Natural killer cell (primary cell): Measurements from ENCODE around the gene MBOAT7. TPM values are rescaled to one million over a fixed set of nuclear protein-coding genes. Genes with fewer than 3 reads are reported as not detected.
A peak's percentile ranks its signal among the peaks of the same experiment; 100 is the strongest.
"Not testable (repeated sequence)": the region's sequence is repeated elsewhere in the genome, so short reads cannot be mapped to it uniquely, and the experiment has no call there.

Source experiments
- ATAC-seq, 3 donors: fragments of 150-1000 bp in 2 of 3; fragments of 200-7000 bp in 1 of 3; cut with Tn5 transposase; 1 replicate in 1 of 3; 2 replicates in 2 of 3; pipeline ENCODE4 v1.10.0; 2021; ENCODE audit warnings: mild to moderate bottlenecking in 2 of 3, moderate library complexity in 2 of 3
- DNase-seq, 2 donors: peaks; one replicate each; pipeline versions ENCODE4 v3.0.0 to v3.0.0-alpha.2; 2013 to 2021; ENCODE audit warnings: mixed read lengths in 1 of 2
- H3K27ac ChIP-seq: one replicate; pipeline ENCODE4 v1.5.1; 2013; ENCODE audit warnings: mild to moderate bottlenecking, low read length
- H3K27me3 ChIP-seq: one replicate; pipeline ENCODE4 v1.6.1; 2013; ENCODE audit warnings: low read length; ENCODE audit not compliant: control insufficient read depth, insufficient read depth
- H3K36me3 ChIP-seq: one replicate; pipeline ENCODE4 v1.6.1; 2013; ENCODE audit warnings: low read length; ENCODE audit not compliant: control insufficient read depth, insufficient read depth
- H3K4me1 ChIP-seq: one replicate; pipeline ENCODE4 v1.6.1; 2013; ENCODE audit warnings: low read length; ENCODE audit not compliant: control insufficient read depth, insufficient read depth
- H3K4me3 ChIP-seq: one replicate; pipeline ENCODE4 v1.5.1; 2013; ENCODE audit warnings: low read length
- H3K9me3 ChIP-seq: one replicate; pipeline ENCODE4 v1.6.1; 2013; ENCODE audit warnings: low read length; ENCODE audit not compliant: control insufficient read depth, insufficient read depth
- H3K27ac Mint-ChIP-seq, 2 donors: one replicate each; pipeline ENCODE4 v1.8.0; 2022; ENCODE audit warnings: mild to moderate bottlenecking in 2 of 2, mixed read lengths in 2 of 2, moderate library complexity in 1 of 2
- H3K27me3 Mint-ChIP-seq, 2 donors: one replicate each; pipeline ENCODE4 v1.8.0; 2022; ENCODE audit warnings: low read depth in 2 of 2, mixed read lengths in 2 of 2
- H3K36me3 Mint-ChIP-seq: one replicate; pipeline ENCODE4 v1.8.0; 2022; ENCODE audit warnings: mixed read lengths
- H3K4me1 Mint-ChIP-seq, 2 donors: one replicate each; pipeline ENCODE4 v1.8.0; 2022; ENCODE audit warnings: mixed read lengths in 2 of 2
- H3K4me3 Mint-ChIP-seq: one replicate; pipeline ENCODE4 v1.8.0; 2022; ENCODE audit warnings: mild to moderate bottlenecking, moderate library complexity, mixed read lengths
- H3K9me3 Mint-ChIP-seq, 2 donors: one replicate each; pipeline ENCODE4 v1.8.0; 2022; ENCODE audit warnings: mixed read lengths in 2 of 2
- CTCF ChIP-seq: fragments of 200-600 bp; IDR thresholded peaks from one replicate; pipeline ENCODE4 v1.8.0; 2022; ENCODE audit warnings: antibody characterized with exemption
- WGBS: methylation state at CpG from one replicate; pipeline ENCODE4 v1.1.7; 2013; ENCODE audit warnings: missing lambda C conversion rate; ENCODE audit not compliant: insufficient coverage; 5-methylcytosine and 5-hydroxymethylcytosine counted together
- intact Hi-C: fragments of 100-400 bp; cut with micrococcal nuclease; formaldehyde crosslinking; loops from one replicate; pipeline ENCODE4 v1.14.2; 2022
- total RNA-seq, 4 donors: library from RNA; stranded (reverse); fragments of 120-200 nt in 1 of 4; gene quantifications; one replicate each; pipeline versions ENCODE4 v1.2.3 to v1.2.4, GENCODE V29; 2013 to 2022

Gene MBOAT7
- total RNA-seq, 3 donors from 2014 or later (not counting 1 experiment from before 2014, with no cell fraction given) = 24.1 to 53.9 (median 31.2) TPM

DNA sequence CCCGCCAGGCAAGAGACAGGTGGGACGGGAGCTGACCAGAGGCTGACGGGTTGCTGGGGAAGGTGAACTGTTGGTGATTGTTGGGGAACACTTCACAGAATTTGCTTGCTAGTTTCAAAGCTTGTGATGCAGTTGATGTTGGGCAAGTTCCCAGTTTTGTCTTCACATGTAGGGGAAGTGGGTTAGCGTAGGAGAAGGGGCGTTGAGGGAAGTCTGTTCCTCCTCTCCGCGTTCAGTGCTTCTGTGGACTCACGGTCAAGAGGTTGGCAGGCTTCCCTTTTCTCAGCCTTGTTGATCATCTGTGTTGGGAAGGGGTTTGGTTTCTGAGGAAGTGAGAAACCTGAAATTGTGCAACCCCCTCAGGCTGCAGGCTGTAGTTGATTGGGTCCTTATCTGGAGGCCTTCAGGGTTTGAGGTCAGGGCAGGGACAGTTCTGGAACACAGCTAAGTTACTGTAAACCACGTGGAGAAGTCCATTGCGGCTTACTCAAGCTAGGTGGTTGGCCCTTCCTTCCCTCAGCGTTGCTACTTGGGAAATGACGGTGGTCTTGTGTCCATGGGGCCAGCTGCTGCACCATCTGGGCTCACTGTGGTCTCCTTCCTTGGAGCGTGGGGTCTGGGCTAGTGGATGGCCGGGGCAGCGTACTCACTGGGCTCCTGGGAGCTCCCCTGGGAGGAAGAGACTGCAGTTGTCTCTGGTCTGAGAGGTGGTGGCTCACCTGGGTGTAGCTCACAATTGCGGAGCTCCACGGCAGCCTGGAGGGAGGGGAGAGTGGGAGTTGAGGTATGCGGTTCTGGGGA lies 18.8 kb upstream of the MBOAT7 start:
- peak in 1 of 3 donors; percentile 58 for ATAC-seq
- H3K27me3 ChIP-seq = no peaks in the 10 kb centered on the region
- no peak overlapping the region for H3K4me3 ChIP-seq
- no peaks in the 10 kb centered on the region for H3K9me3 ChIP-seq
- H3K27me3 Mint-ChIP-seq = no peaks in the 10 kb centered on the region
- H3K4me1 ChIP-seq = peaks cover 76% of the 10 kb centered on the region
- H3K27ac Mint-ChIP-seq = peak overlapping the region; percentile 71 to 94
- H3K36me3 Mint-ChIP-seq = peaks cover 7% of the 10 kb centered on the region
- no peak for TF ChIP-seq CTCF
- intact Hi-C loops = no loop called here
- no peaks in the 10 kb centered on the region for H3K9me3 Mint-ChIP-seq
- peaks cover 46 to 50% of the 10 kb centered on the region in 2 donors for H3K4me1 Mint-ChIP-seq
- WGBS = 39% methylated on average over 18 of the region's 18 CpGs
- peak overlapping the region; percentile 53 for H3K4me3 Mint-ChIP-seq
- DNase-seq = peak in 1 of 2 donors; percentile 70
- peaks cover 52% of the 10 kb centered on the region for H3K36me3 ChIP-seq
- peak overlapping the region; percentile 67 for H3K27ac ChIP-seq

GRCh38 chr19:54207676-54207982 lies 18.2 kb upstream of the MBOAT7 start:
- no peak for TF ChIP-seq CTCF
- Histone ChIP-seq H3K9me3 (no peaks in the 10 kb centered on the region), H3K27ac (peak overlapping the region; percentile 63), H3K4me3 (no peak overlapping the region), H3K4me1 (peaks cover 81% of the 10 kb centered on the region), H3K36me3 (peaks cover 58% of the 10 kb centered on the region), H3K27me3 (no peaks in the 10 kb centered on the region)
- Mint-ChIP-seq H3K4me3 (peak overlapping the region; percentile 47), H3K36me3 (peaks cover 7% of the 10 kb centered on the region), H3K4me1 (peaks cover 51 to 55% of the 10 kb centered on the region in 2 donors), H3K27ac (peak overlapping the region; percentile 71 to 94), H3K9me3 (no peaks in the 10 kb centered on the region), H3K27me3 (no peaks in the 10 kb centered on the region)
- 27% methylated on average over 5 of the region's 5 CpGs for WGBS
- DNase-seq (no peak), ATAC-seq (no peak)
- intact Hi-C loops = no loop called here

DNA sequence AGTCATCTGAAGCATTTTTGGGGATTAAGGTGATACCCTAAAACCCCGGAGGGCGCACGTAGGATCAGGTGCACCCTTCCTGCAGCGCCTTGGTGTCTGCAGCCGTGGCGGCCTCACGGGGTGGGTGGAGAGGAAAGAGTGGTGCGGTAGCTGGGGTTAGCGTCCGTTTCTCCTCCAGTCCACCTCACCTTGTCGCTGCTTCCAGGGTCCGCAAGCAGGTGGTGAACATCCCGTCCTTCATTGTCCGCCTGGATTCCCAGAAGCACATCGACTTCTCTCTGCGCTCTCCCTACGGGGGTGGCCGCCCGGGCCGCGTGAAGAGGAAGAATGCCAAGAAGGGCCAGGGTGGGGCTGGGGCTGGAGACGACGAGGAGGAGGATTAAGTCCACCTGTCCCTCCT lies 17.8 kb upstream of the MBOAT7 start:
- not testable (repeated sequence) for H3K4me3 Mint-ChIP-seq, H3K4me3 ChIP-seq
- H3K27ac Mint-ChIP-seq = peak overlapping the region in 1 of 2 donors; percentile 94

GRCh38 chr19:54206831-54207177 lies 17.4 kb upstream of the MBOAT7 start:
- DNase-seq (no peak), ATAC-seq (no peak)
- Histone ChIP-seq H3K4me3 (no peak overlapping the region), H3K4me1 (peaks cover 84% of the 10 kb centered on the region), H3K27ac (no peak overlapping the region), H3K36me3 (peaks cover 66% of the 10 kb centered on the region), H3K9me3 (no peaks in the 10 kb centered on the region), H3K27me3 (no peaks in the 10 kb centered on the region)
- no peak for TF ChIP-seq CTCF
- Mint-ChIP-seq H3K4me3 (no peak overlapping the region), H3K27me3 (no peaks in the 10 kb centered on the region), H3K36me3 (peaks cover 7% of the 10 kb centered on the region), H3K9me3 (no peaks in the 10 kb centered on the region), H3K27ac (no peak overlapping the region), H3K4me1 (peaks cover 60 to 61% of the 10 kb centered on the region in 2 donors)
- intact Hi-C loops = no loop called here
- WGBS = 77% methylated on average over 13 of the region's 13 CpGs

More for the DNA sequence above, 17.8 kb upstream of the MBOAT7 start:
- H3K27me3 Mint-ChIP-seq, H3K9me3 ChIP-seq, H3K27me3 ChIP-seq, intact Hi-C loops, DNase-seq, H3K27ac ChIP-seq, ATAC-seq, H3K36me3 Mint-ChIP-seq, H3K9me3 Mint-ChIP-seq: not testable (repeated sequence)
- Histone ChIP-seq H3K4me1 (peaks cover 83% of the 10 kb centered on the region), H3K36me3 (peaks cover 62% of the 10 kb centered on the region)
- peaks cover 56 to 57% of the 10 kb centered on the region in 2 donors for H3K4me1 Mint-ChIP-seq
- 77% methylated on average over 23 of the region's 23 CpGs for WGBS
